Brain microvascular endothelial cell (primary cell): Measurements from ENCODE around the gene ZBTB25.

Experiments used
- DNase-seq: peaks from one replicate; pipeline ENCODE4 v3.0.0-alpha.2; 2020
- H3K27ac ChIP-seq: fragments of 250-450 bp; sonication (Bioruptor Pico); 2 replicates; pipeline ENCODE4 v1.5.1; 2020; ENCODE audit warnings: mild to moderate bottlenecking, moderate library complexity
- H3K27me3 ChIP-seq: fragments of 250-450 bp; sonication (Bioruptor Pico); replicated peaks from 2 replicates; pipeline ENCODE4 v1.5.1; 2020; ENCODE audit warnings: mild to moderate bottlenecking
- H3K36me3 ChIP-seq: fragments of 250-450 bp; sonication (Bioruptor Pico); replicated peaks from 2 replicates; pipeline ENCODE4 v1.5.1; 2020; ENCODE audit warnings: mild to moderate bottlenecking
- H3K4me3 ChIP-seq: 2 replicates; pipeline ENCODE4 v1.5.1; 2011; ENCODE audit warnings: low read depth, mild to moderate bottlenecking, control low read depth, low read length, moderate library complexity
- CTCF ChIP-seq: IDR thresholded peaks from 2 replicates; pipeline ENCODE4 v1.5.1; 2011; ENCODE audit warnings: low read depth, mild to moderate bottlenecking, moderate library complexity, low read length, control low read depth, inconsistent platforms; ENCODE audit errors: missing control alignments
- in situ Hi-C: cut with HindIII; loops from 2 replicates; pipeline ENCODE4 v1.10.0; 2017; ENCODE audit warnings: low sequenced_read_pairs, low pct_ligation_motif_present

The ZBTB25 gene

GRCh38 chr14:64407329-64407728 lies 96.3 kb downstream of the ZBTB25 start:
- Histone ChIP-seq H3K4me3 (no peak overlapping the region), H3K27ac (no peak overlapping the region), H3K27me3 (no peaks in the 10 kb centered on the region), H3K36me3 (no peaks in the 10 kb centered on the region)
- in situ Hi-C loops, result no loop called here
- TF ChIP-seq CTCF, result no peak
- DNase-seq, result no peak

GRCh38 chr14:64405295-64405694 lies 98.3 kb downstream of the ZBTB25 start:
- H3K36me3 ChIP-seq, result no peaks in the 10 kb centered on the region
- in situ Hi-C loops, result no loop called here
- TF ChIP-seq CTCF, result no peak
- no peak for DNase-seq
- no peaks in the 10 kb centered on the region for H3K27me3 ChIP-seq
- H3K27ac ChIP-seq, result no peak overlapping the region
- H3K4me3 ChIP-seq, result no peak overlapping the region

- no peaks in the 10 kb centered on the region for H3K27me3 ChIP-seq
- no peak overlapping the region for H3K4me3 ChIP-seq
- in situ Hi-C loops, result no loop called here
- no peaks in the 10 kb centered on the region for H3K36me3 ChIP-seq
- DNase-seq, result no peak
- H3K27ac ChIP-seq, result no peak overlapping the region
- TF ChIP-seq CTCF, result no peak
Measured at GRCh38 chr14:64401949-64402348, 101.7 kb downstream of the ZBTB25 start.

- in situ Hi-C loops, result no loop called here
- H3K4me3 ChIP-seq, result no peak overlapping the region
- H3K27ac ChIP-seq, result no peak overlapping the region
- H3K27me3 ChIP-seq, result no peaks in the 10 kb centered on the region
- no peaks in the 10 kb centered on the region for H3K36me3 ChIP-seq
- TF ChIP-seq CTCF, result no peak
- DNase-seq, result no peak
Measured at GRCh38 chr14:64400829-64401459, 102.7 kb downstream of the ZBTB25 start.
